OCI-LY1 (cell line): ENCODE data around the gene IGF2BP2.

Source experiments
- EZH2 ChIP-seq: fragments of 200-600 bp; sonication (generic), shearing (Covaris generic); IDR thresholded peaks from 2 replicates; pipeline ENCODE4 v1.8.0; 2017; ENCODE audit warnings: borderline replicate concordance, mixed run types, mild to moderate bottlenecking, antibody characterized with exemption, low read length, moderate library complexity, mixed read lengths
- TF ChIP-seq, protein P1 (sequence below): fragments of 200-600 bp; sonication (generic), shearing (Covaris generic); IDR thresholded peaks from 2 replicates; pipeline ENCODE4 v1.5.1; 2017; ENCODE audit warnings: mild to moderate bottlenecking, antibody characterized with exemption, low read length, moderate library complexity, mixed read lengths

DNA sequence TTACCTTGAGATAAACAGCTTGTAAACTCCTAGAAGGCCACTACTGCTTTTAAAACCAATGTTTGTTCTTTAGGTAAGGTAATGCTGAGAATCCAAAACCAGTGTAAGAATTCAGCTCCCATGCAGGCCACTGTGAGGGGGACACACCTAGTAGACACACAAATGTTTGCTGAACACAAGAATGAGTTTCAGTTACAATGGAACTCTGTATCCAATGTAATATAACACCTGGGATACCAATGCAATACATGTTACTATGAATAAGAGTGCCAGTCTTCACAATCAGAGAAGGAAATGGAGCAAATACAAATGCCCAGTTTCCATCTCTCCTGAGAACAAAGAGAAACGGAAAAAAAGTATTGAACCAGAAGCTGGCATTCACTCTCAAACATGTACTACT, 65.9 kb downstream of the IGF2BP2 start:
- TF ChIP-seq, protein P1, sequence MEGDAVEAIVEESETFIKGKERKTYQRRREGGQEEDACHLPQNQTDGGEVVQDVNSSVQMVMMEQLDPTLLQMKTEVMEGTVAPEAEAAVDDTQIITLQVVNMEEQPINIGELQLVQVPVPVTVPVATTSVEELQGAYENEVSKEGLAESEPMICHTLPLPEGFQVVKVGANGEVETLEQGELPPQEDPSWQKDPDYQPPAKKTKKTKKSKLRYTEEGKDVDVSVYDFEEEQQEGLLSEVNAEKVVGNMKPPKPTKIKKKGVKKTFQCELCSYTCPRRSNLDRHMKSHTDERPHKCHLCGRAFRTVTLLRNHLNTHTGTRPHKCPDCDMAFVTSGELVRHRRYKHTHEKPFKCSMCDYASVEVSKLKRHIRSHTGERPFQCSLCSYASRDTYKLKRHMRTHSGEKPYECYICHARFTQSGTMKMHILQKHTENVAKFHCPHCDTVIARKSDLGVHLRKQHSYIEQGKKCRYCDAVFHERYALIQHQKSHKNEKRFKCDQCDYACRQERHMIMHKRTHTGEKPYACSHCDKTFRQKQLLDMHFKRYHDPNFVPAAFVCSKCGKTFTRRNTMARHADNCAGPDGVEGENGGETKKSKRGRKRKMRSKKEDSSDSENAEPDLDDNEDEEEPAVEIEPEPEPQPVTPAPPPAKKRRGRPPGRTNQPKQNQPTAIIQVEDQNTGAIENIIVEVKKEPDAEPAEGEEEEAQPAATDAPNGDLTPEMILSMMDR: no peak
- TF ChIP-seq EZH2: no peak
